Head of caudate nucleus (tissue), 42 donors: ENCODE results near the gene TLCD3B.
A peak's percentile ranks its signal among the peaks of the same experiment; 100 is the strongest.

Experiments used
- DNase-seq, 42 donors: peaks; one replicate each; pipeline versions ENCODE4 v3.0.0 to v3.0.0-alpha.2; 2020 to 2021; ENCODE audit warnings: mixed read lengths in 7 of 42
- intact Hi-C: fragments of 100-400 bp; cut with DNase I; formaldehyde crosslinking; loops from one replicate; pipeline ENCODE4 v1.15.0; 2022

The TLCD3B gene

DNA sequence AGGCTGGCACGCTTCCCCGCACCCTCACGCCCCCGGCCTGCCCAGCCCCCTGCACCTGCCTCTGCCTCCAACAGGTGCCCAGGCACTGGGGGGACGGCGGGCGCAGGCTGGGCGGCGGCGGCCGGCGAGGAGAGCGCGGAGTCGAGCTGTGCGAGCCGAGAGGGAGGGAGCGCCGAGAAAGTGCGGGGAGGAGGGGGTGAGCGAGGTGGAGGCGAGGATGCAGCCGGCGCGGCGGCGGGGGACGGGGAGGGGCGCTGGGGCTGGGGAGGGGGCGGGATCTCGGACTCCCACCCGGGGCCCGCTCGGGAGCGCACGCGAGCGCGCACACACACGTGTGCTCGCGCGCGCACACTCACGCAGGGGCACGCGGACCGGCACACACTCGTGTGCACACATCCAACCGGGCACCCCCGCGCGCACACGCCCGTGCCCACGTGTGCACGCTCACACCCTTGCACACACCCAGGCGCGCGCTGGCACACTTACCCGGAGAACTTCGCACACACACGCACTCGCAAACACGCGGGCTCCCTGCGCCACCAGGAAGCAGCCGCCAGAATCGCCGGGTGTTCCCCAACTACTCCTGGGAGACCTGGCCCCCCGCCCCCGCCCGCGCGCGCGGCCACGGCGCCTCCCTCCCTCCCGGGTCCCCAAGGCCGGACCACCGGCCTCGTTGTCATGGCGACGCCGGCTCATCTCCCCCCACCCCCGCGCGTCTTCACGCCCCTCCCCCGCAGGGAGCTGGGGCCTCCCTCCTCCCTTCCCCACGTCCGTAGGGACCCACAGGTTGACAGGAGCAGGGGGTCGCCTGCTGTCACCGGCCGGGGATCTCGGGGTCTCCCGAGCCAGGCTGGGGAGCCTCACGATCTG lies 20.0 kb downstream of the TLCD3B start, which contains the start of gene DOC2A:
DOC2A (minus strand) TSS at position 184 of the 870 bp plus-strand sequence. CDS start 805 bp downstream, outside the sequence.
- intact Hi-C loops, result no loop called here
- peak in 18 of 42 donors; percentile 29 to 71 (median 44) for DNase-seq

DNA sequence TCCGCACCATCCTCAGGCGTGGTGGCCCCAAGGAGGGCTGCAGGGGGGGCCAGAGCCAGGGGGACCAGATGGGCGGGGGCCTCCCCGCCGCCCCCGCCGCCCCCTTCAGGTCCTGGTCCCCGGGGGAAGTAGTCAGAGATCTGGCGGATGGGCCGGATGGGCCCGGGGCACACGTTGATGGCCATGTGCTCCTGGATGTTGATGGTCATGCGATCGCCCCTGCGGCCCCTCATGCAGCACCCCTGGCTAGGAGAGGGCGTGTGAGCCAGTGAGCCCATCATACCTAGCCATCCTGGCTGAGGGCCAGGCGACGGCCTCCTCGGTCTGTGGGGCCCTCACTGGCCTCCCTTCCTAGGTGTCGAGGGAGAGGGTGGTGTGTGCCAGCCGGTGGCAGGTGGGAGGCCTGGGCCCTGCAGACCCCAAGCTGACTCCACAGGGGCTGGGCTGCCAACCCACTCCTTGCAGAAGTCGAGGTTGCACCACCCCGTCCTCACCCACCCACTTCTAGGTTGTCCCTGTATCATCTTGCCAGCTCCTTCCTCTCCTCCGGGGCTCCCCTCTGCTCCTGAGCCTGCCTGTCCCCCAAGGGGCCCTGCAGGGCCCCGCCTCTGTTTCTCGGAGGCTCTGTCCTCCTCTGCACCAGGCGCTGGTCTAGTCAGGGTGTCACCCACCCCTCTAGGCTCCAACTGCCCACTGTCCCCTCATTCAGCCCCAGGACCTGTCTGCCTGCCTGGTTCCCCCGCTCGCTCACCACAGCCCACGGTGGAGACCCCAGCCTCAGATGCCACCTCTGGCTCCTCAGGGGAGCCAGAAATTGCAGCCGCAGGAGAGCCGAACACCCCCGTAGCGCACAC lies 20.9 kb downstream of the TLCD3B start:
- DNase-seq, result no peak

GRCh38 chr16:30009085-30009862 lies 21.8 kb downstream of the TLCD3B start:
- DNase-seq, result no peak
- intact Hi-C loops, result no loop called here

More for the DNA sequence above, 20.9 kb downstream of the TLCD3B start:
- intact Hi-C loops, result no loop called here

DNA sequence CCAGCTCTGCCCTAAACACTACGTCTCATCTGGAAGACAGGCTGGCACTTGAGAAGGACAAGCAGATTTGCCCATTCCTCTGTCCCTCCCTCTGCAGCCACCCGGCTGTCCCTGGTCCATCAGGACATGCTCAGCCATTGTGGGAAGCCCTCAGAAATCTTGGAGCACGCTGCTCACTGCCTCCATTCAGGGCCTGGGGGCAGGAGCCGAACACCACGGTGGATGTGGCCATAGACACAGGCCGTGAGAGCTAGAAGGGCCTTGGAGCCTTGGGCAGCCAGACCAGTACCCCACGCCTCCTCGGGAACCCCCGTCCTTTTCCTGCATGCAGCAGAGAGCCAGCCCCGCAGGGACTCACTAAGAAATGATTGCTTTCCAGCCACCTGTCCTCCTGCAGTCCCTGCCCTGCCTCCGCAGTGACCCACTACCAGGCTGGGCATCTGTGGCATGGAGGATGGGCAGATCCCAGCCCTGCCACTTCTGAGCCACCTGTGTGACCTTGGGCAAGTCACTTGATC lies 23.6 kb downstream of the TLCD3B start:
- DNase-seq, result no peak
- intact Hi-C loops, result no loop called here

DNA sequence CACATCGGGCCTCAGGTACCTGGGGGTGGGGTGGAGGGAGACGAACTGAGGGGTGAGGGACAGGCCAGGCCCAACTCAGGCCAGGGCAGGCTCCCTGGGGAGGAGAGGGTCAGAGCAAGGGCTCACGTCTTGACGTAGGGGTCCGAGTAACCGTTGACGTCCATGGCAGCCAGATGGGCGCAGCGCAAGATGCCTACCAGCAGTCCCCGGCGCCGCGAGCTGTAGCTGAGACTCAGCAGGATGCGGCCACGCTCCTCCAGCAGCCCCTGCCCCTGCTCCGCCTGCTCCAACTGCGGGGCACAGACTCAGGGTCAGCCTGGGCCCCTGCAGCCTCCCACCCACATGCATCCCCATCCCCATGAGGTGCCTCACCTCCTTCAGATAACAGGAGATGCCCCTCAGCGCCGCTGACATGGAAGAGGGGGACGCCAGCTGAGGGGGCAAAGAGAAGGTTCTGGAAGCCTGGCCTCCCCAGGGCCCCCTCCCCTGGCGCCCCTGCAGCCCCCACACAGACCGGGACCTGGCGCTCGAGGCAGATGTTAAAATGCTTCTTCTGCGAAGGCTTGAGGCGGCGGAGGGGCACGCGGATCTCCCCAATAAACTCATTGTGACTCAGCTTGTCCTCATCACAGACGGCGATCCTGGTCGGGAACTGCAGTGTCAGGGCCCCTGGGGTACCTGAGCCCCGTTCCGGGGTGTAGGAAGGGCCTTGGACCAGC lies 24.3 kb downstream of the TLCD3B start:
- no peak for DNase-seq
- intact Hi-C loops, result no loop called here

- intact Hi-C loops, result no loop called here
- DNase-seq, result no peak
Observed at GRCh38 chr16:30006095-30006473, 25.0 kb downstream of the TLCD3B start.

DNA sequence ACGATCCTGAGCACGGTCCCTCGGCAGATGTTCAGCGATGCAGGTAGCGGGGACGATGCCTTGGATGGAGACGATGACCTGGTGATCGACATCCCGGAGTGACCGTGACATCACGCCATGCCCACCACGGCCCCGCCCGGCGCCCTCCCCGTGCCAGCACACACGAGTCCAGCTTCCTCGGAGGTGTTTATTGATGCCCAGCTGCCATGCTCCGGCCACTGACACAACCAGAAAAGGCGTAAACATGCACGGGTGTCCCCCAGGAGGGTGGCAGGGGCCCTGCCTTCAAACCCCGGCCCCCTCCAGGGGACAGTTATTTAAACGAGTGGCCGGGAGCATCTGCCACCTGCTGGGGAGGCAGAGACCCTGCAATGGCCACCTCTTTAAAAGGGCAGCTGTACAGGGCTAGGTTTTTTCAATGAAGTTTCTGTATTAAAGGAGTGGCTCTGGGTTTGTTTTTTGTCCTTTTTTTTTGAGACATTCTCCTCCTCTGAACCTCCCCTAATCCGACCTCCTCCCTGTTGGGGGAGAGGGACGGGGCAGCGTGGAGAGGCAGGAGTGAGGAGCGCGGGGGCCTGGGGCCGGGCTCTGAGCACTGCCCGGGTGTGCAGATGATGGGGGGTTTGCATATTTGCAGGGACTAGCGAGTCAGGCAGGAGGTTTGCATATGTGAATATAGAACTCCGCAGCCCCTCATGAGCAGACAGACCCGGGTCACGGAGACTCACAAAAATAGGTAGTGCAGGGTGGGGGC lies 25.6 kb downstream of the TLCD3B start:
- intact Hi-C loops, result no loop called here
- DNase-seq, result peak in 22 of 42 donors; percentile 20 to 68 (median 41)

DNA sequence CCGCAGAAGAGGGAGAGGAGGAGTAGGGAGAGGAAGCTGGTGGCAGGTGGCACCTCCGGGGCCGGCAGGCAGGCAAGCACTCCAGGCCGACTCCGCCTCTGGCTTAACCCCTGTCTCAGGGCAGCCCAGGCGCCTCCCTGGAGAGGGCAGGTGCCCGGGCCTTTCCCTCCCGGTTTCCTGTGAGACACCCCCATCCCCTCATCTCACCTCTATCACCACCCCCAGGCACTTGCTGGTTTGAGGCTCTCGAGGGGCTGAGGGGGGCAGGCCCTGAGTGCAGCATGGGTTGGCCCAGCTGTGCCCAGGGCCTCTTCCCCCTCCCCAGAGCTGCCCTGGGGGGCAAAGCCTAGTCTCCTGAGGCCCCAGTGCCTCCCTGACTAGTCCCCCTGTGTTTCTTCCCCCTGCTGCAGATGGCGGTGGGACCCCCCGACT lies 26.2 kb downstream of the TLCD3B start:
- intact Hi-C loops, result no loop called here
- DNase-seq, result no peak

DNA sequence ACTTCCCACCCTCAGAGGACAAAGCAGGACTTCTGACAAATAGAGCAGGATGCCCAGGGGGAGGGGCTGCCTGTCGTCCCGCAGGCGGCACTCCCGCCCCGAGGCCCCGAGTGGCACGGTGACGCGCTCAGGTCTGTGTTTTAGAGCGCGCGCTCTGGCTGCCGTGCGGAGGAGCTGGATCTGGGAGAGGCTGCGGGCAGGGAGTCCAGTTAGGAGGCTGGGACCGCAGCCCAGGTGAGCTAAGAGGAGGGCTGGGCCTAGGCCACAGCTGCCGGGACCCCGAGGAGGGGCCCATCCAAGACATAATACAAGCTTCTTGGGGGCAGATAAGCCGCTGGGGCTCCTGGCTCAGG lies 26.7 kb downstream of the TLCD3B start:
- intact Hi-C loops, result no loop called here
- no peak for DNase-seq

- DNase-seq, result no peak
- intact Hi-C loops, result no loop called here
Observed at GRCh38 chr16:30003670-30004423, 27.2 kb downstream of the TLCD3B start.

DNA sequence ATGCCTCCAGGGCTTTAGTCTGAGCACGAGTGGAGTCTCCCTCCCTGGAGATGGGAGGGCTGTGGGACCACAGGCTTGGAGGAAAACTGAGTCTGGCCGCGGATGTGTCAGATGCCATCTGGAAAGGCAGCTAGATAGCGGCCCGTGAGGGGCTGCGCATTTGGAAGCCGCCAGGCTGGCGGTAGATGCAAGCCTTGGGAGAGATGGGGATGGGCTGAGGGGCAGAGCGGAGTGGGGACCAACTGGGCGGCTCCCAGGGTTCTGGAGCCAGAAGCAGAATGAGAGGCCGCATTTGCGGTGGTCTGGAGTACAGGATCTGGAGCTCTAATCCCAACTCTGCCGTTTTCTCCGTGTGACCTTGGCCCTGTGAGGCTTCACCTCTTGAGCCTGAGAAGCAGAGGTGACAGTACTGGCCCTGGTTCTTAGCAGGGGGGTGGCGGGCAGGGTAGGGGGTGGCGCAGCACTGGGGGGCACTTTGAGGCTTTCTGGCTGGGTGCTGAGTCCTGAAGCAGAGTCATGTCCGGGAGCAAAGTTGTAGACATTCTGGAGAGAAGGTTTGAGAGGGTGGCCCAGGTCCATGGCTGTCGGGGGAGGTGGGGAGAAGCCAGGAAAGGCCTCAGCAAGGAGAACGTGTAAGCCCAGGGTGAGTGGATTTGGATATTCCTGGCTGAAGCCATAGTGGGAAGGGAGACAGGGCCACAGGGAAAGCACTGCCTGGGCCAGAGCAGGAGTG lies 28.3 kb downstream of the TLCD3B start:
- intact Hi-C loops, result no loop called here
- DNase-seq, result no peak

GRCh38 chr16:30000735-30001631 lies 30.1 kb downstream of the TLCD3B start:
- DNase-seq, result no peak
- intact Hi-C loops, result no loop called here

DNA sequence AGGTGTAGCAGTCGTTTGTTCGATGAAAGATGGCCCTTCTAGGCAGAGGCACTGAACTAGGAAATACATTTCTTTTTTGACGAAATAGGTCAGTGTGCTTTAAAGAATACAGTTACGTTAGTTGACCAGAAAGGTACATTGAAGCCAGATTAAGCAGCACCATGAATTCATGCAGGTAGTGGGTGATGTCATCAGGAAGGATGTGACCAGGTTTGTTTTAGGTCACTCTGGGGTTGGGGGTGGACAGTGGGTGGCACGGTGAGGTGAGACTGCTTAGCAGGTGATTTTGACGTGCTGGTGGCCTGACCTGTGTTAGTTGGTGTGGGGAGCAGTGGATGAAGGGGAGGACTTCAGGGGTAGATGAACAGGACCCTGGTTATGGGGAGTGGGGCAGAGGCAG lies 31.5 kb downstream of the TLCD3B start:
- intact Hi-C loops, result loop anchor here (10.0 kb wide), 2 partner anchors 55 to 185 kb away; partner anchors contain the start of genes PAGR1 and PRRT2
- no peak for DNase-seq

- no peak for DNase-seq
- intact Hi-C loops, result loop anchor here (10.0 kb wide), 2 partner anchors 58 to 182 kb away; partner anchors contain the start of genes PAGR1 and PRRT2
Observed at GRCh38 chr16:29996766-29997250, 34.3 kb downstream of the TLCD3B start.
